Nephron progenitor cell (in vitro differentiated cells): Measurements from ENCODE around the gene KCNK15.

Experiments
- DNase-seq: peaks from one replicate; pipeline ENCODE4 v3.0.0; 2021
- H3K27ac Mint-ChIP-seq: 2 replicates; pipeline ENCODE4 v1.8.0; 2021; ENCODE audit warnings: mild to moderate bottlenecking, moderate library complexity, mixed read lengths
- H3K27me3 Mint-ChIP-seq: 2 replicates; pipeline ENCODE4 v1.8.0; 2021; ENCODE audit warnings: mild to moderate bottlenecking, low read depth, mixed read lengths; ENCODE audit not compliant: poor library complexity
- H3K36me3 Mint-ChIP-seq: 2 replicates; pipeline ENCODE4 v1.8.0; 2021; ENCODE audit warnings: low read depth, mixed read lengths
- H3K4me1 Mint-ChIP-seq: 2 replicates; pipeline ENCODE4 v1.8.0; 2021; ENCODE audit warnings: mixed read lengths
- H3K4me3 Mint-ChIP-seq: 2 replicates; pipeline ENCODE4 v1.8.0; 2021; ENCODE audit warnings: mild to moderate bottlenecking, moderate library complexity, mixed read lengths
- H3K9me3 Mint-ChIP-seq: 2 replicates; pipeline ENCODE4 v1.8.0; 2021; ENCODE audit warnings: mild to moderate bottlenecking, moderate library complexity, mixed read lengths
- CTCF ChIP-seq: fragments of 200-600 bp; sonication (generic); IDR thresholded peaks from 2 replicates; pipeline ENCODE4 v1.5.0; 2021; ENCODE audit warnings: antibody characterized with exemption

The KCNK15 gene

DNA sequence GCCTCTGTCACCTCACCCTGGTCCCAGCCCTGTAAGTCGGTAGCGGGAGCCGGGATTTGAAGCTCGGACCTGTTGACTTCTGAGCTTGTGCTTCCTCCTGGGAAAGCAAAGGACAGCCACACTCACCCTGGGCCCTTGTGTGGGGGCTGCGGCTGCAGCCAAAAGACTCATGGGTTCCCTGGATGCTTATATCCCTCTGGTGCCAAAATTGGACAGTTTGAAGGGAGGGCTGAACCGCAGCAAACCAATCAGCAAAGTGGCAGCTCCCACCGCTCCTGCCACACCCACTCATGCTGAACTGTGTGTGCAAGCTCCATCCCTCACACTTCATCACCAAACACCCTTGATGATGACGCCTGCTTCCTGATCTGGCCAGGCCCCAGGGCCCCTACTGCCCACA, 34.4 kb upstream of the KCNK15 start:
- Mint-ChIP-seq H3K36me3 (no peaks in the 10 kb centered on the region), H3K4me1 (peaks cover 19% of the 10 kb centered on the region), H3K4me3 (no peak overlapping the region), H3K27me3 (peaks cover 6% of the 10 kb centered on the region), H3K9me3 (no peaks in the 10 kb centered on the region), H3K27ac (no peak overlapping the region)
- TF ChIP-seq CTCF = no peak
- DNase-seq = no peak

- Mint-ChIP-seq H3K27ac (no peak overlapping the region), H3K4me3 (no peak overlapping the region), H3K4me1 (peaks cover 10% of the 10 kb centered on the region), H3K36me3 (no peaks in the 10 kb centered on the region), H3K27me3 (peaks cover 10% of the 10 kb centered on the region), H3K9me3 (no peaks in the 10 kb centered on the region)
- no peak for DNase-seq
- no peak for TF ChIP-seq CTCF
Observed at GRCh38 chr20:44714102-44714700, 31.5 kb upstream of the KCNK15 start.

- TF ChIP-seq CTCF = no peak
- no peaks in the 10 kb centered on the region for H3K36me3 Mint-ChIP-seq
- H3K27ac Mint-ChIP-seq = no peak within 1 kb of the TSS
- peaks cover 10% of the 10 kb centered on the region for H3K27me3 Mint-ChIP-seq
- no peaks in the 10 kb centered on the region for H3K9me3 Mint-ChIP-seq
- DNase-seq = no peak
- no peak within 1 kb of the TSS for H3K4me3 Mint-ChIP-seq
- H3K4me1 Mint-ChIP-seq = peaks cover 10% of the 10 kb centered on the region
Observed at GRCh38 chr20:44714701-44715498, 30.8 kb upstream of the KCNK15 start, which contains the start of gene CCN5. Gene CCN5, plus strand, starts transcription at chr20:44715369. Its CDS starts 22 bp downstream, at chr20:44715391.

- TF ChIP-seq CTCF = no peak
- DNase-seq = no peak
- H3K27ac Mint-ChIP-seq = no peak overlapping the region
- peaks cover 10% of the 10 kb centered on the region for H3K4me1 Mint-ChIP-seq
- no peak overlapping the region for H3K4me3 Mint-ChIP-seq
- peaks cover 10% of the 10 kb centered on the region for H3K27me3 Mint-ChIP-seq
- H3K36me3 Mint-ChIP-seq = no peaks in the 10 kb centered on the region
- H3K9me3 Mint-ChIP-seq = no peaks in the 10 kb centered on the region
Observed at GRCh38 chr20:44715499-44716308, 30.0 kb upstream of the KCNK15 start.

- peaks cover 9% of the 10 kb centered on the region for H3K27me3 Mint-ChIP-seq
- H3K4me3 Mint-ChIP-seq = no peak overlapping the region
- H3K9me3 Mint-ChIP-seq = no peaks in the 10 kb centered on the region
- H3K27ac Mint-ChIP-seq = peak overlapping the region; percentile 39
- peaks cover 10% of the 10 kb centered on the region for H3K4me1 Mint-ChIP-seq
- no peak for TF ChIP-seq CTCF
- no peak for DNase-seq
- no peaks in the 10 kb centered on the region for H3K36me3 Mint-ChIP-seq
Observed at GRCh38 chr20:44716309-44717106, 29.2 kb upstream of the KCNK15 start.
